GM12878 (cell line): Measurements from ENCODE around the gene GTF3A. TPM values are rescaled to one million over a fixed set of nuclear protein-coding genes. Genes with fewer than 3 reads are reported as not detected.

Source experiments
- ATAC-seq: fragments of 200-7000 bp; cut with Tn5 transposase; 3 replicates; pipeline ENCODE4 v1.9.1; 2020; ENCODE audit warnings: mild to moderate bottlenecking, moderate library complexity
- BruUV-seq: library from RNA; stranded (reverse); fragments of 400-500 nt; replicated peaks from 2 replicates; lab custom pipeline; 2021; lab: Mats Ljungman, UMichigan
- CTCF ChIA-PET: fragments of 300-600 bp; sonication (Branson Sonifier 250); formaldehyde crosslinking; extraction: SDS; loops from one replicate; lab custom pipeline; 2021; ENCODE audit warnings: inconsistent platforms; lab: Yijun Ruan, JAX
- POLR2A ChIA-PET: fragments of 350-600 bp; formaldehyde crosslinking; extraction: SDS; loops from one replicate; lab custom pipeline; 2021; ENCODE audit warnings: inconsistent platforms; lab: Charles Lee
- RAD21 ChIA-PET: fragments of 300-600 bp; sonication (Branson Sonifier 250); formaldehyde crosslinking; loops from one replicate; lab custom pipeline; 2023; ENCODE audit warnings: antibody characterized with exemption; ENCODE audit not compliant: unreplicated experiment; lab: Charles Lee
- SMC1A ChIA-PET: fragments of 300-600 bp; sonication (Branson Sonifier 250); formaldehyde crosslinking; loops from one replicate; lab custom pipeline; 2023; ENCODE audit not compliant: unreplicated experiment, uncharacterized antibody; lab: Charles Lee
- DNase-seq: peaks from one replicate; pipeline ENCODE4 v3.0.0-alpha.2; 2011; ENCODE audit warnings: low read depth, low spot score
- FAIRE-seq: peaks from 3 replicates; lab custom pipeline; 2011; peaks lifted over from hg19 to GRCh38; lab: Jason Lieb, UNC
- H2AFZ ChIP-seq: 2 replicates; pipeline ENCODE4 v1.6.0; 2011; ENCODE audit warnings: low read depth, low read length, control low read depth; ENCODE audit not compliant: control insufficient read depth
- H3K27ac ChIP-seq: 2 replicates; pipeline ENCODE4 v1.5.1; 2011; ENCODE audit warnings: control low read depth; ENCODE audit not compliant: control insufficient read depth, insufficient read depth
- H3K27me3 ChIP-seq, 2 experiments: replicated peaks in 1 of 2; 2 replicates each; pipeline versions ENCODE4 v1.6.0 to v1.6.1; 2011; ENCODE audit warnings: low read length in 1 of 2; ENCODE audit not compliant: control insufficient read depth in 2 of 2, insufficient read depth in 2 of 2
- H3K36me3 ChIP-seq, 2 experiments: 2 replicates each; pipeline ENCODE4 v1.5.1; 2011; ENCODE audit warnings: low read length in 1 of 2; ENCODE audit not compliant: control insufficient read depth in 2 of 2, insufficient read depth in 2 of 2
- H3K4me1 ChIP-seq: 2 replicates; pipeline ENCODE4 v1.6.1; 2011; ENCODE audit warnings: mild to moderate bottlenecking, low read length, moderate library complexity, mixed read lengths; ENCODE audit not compliant: control insufficient read depth, insufficient read depth
- H3K4me2 ChIP-seq: 2 replicates; pipeline ENCODE4 v1.6.0; 2011; ENCODE audit warnings: control low read depth; ENCODE audit not compliant: control insufficient read depth, insufficient read depth
- H3K4me3 ChIP-seq: fragments of 200-600 bp; sonication (generic); 2 replicates; pipeline ENCODE4 v1.5.1; 2016
- H3K79me2 ChIP-seq: 2 replicates; pipeline ENCODE4 v1.6.0; 2011; ENCODE audit warnings: low read length; ENCODE audit not compliant: control insufficient read depth, insufficient read depth
- H3K9ac ChIP-seq: 2 replicates; pipeline ENCODE4 v1.8.0; 2011; ENCODE audit warnings: low read length, control low read depth, mixed read lengths; ENCODE audit not compliant: control insufficient read depth, insufficient read depth
- H3K9me3 ChIP-seq: replicated peaks from 3 replicates; pipeline ENCODE4 v1.5.1; 2011; ENCODE audit warnings: mild to moderate bottlenecking, low read length; ENCODE audit not compliant: control insufficient read depth, insufficient read depth
- H4K20me1 ChIP-seq: 2 replicates; pipeline ENCODE4 v1.6.0; 2011; ENCODE audit not compliant: control insufficient read depth, insufficient read depth
- ETV6 ChIP-seq, 2 experiments: fragments of 450-650 bp in 1 of 2; IDR thresholded peaks in 1 of 2; conservative IDR thresholded peaks in 1 of 2; 2 replicates each; pipeline ENCODE4 v1.6.1; 2014; ENCODE audit warnings: antibody characterized with exemption in 1 of 2, borderline replicate concordance in 1 of 2, low read depth in 1 of 2, mild to moderate bottlenecking in 1 of 2, moderate library complexity in 1 of 2
- JUND ChIP-seq: IDR thresholded peaks from 2 replicates; pipeline ENCODE4 v1.6.1; 2012; ENCODE audit warnings: low read depth, mild to moderate bottlenecking, low read length, improper control_type of control experiment, moderate library complexity
- NFIC ChIP-seq: IDR thresholded peaks from 2 replicates; pipeline ENCODE4 v1.6.1; 2012; ENCODE audit warnings: low read depth, mild to moderate bottlenecking, inconsistent platforms, low read length, moderate library complexity
- RELA ChIP-seq: fragments of 450-650 bp; IDR thresholded peaks from 2 replicates; pipeline ENCODE4 v1.8.0; 2014; ENCODE audit warnings: borderline replicate concordance; ENCODE audit not compliant: partially characterized antibody
- SPI1 ChIP-seq: IDR thresholded peaks from 2 replicates; pipeline ENCODE4 v1.6.1; 2011; ENCODE audit warnings: low read depth, mild to moderate bottlenecking, low read length, moderate library complexity, borderline replicate concordance; ENCODE audit not compliant: insufficient read depth
- ZBED1 ChIP-seq: IDR thresholded peaks from 2 replicates; pipeline ENCODE4 v1.6.1; 2016; ENCODE audit warnings: borderline replicate concordance
- WGBS: methylation state at CpG from one replicate; pipeline ENCODE4 v1.1.6; 2016; ENCODE audit warnings: low lambda C conversion rate; ENCODE audit not compliant: insufficient replicate concordance, insufficient coverage; ENCODE audit errors: missing lambda C conversion rate; 5-methylcytosine and 5-hydroxymethylcytosine counted together
- in situ Hi-C: fragments of 300-500 bp; cut with MboI; formaldehyde crosslinking; loops from 9 replicates; pipeline ENCODE4 v1.14.3; 2018; ENCODE audit warnings: mixed read lengths
- intact Hi-C: fragments of 100-400 bp; cut with micrococcal nuclease; formaldehyde crosslinking; loops from one replicate; pipeline ENCODE4 v1.14.2; 2022; ENCODE audit not compliant: unreplicated experiment
- polyA plus RNA-seq, 11 experiments: library from polyadenylated mRNA; depleted of rRNA in 4 of 11; unstranded in 6 of 11; stranded (reverse) in 5 of 11; fragments of >200 nt; fragmentation: Nextera tagmentation in 4 of 11; fragmentation: Illumina TruSeq in 1 of 11; extraction: Ambion mirVana in 4 of 11; extraction: Trizol in 1 of 11; gene quantifications; 1 replicate in 1 of 11; 2 replicates in 10 of 11; pipeline versions ENCODE4 v1.2.1 to v1.2.3, GENCODE V29; 2011 to 2016; ENCODE audit warnings: inconsistent platforms in 2 of 11, missing spikeins in 2 of 11, low read depth in 1 of 11
- total RNA-seq, 4 experiments: library from RNA; depleted of rRNA in 3 of 4; stranded (reverse); fragments of >200 nt in 3 of 4; fragmentation: Illumina TruSeq in 1 of 4; extraction: Trizol in 1 of 4; gene quantifications; 2 replicates each; pipeline versions ENCODE4 v1.2.1 to v1.2.3, GENCODE V29; 2013 to 2021

The GTF3A gene
- total and polyA plus RNA-seq, 10 of the 15 experiments (the other 5 are each of a cell fraction or from before 2014, with no cell fraction given) = 74.2 to 524 (median 216) TPM

DNA sequence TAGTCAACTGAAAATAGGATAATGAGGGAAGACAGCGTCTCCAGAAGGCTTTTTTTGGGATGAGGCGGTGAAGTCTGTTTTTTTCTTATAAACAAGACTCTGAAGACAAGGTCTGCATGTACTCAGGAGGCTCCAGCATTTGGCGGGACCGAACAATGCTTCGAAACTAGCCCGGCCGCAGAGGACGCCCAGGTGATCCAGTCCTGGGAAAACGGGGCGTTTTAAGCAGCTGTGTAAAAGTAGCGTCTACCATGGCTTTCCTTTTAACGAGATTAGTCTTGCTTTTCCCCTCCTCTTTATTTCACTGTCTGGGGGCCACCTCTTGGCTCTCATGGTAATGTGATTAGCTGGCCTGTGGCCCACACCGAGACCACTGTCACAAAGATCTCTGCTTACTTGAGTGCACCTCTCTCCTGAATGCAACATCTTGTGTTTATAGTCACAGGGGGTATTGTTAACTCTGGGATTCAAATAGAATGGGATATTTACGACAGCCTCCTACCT is 29.4 kb upstream of the GTF3A start:
- Histone ChIP-seq H2AFZ (no peak overlapping the region), H3K4me2 (no peak overlapping the region), H3K9ac (no peak overlapping the region), H3K36me3 (no peaks in the 10 kb centered on the region), H3K9me3 (no peaks in the 10 kb centered on the region), H3K4me3 (no peak overlapping the region), H4K20me1 (no peaks in the 10 kb centered on the region), H3K4me1 (no peaks in the 10 kb centered on the region), H3K27me3 (no peaks in the 10 kb centered on the region), H3K79me2 (no peaks in the 10 kb centered on the region), H3K27ac (no peak overlapping the region)
- ChIA-PET POLR2A (no interaction called here), RAD21 (interaction anchor here (0.6 kb wide), 1 partner anchor 431 kb away, joined by 3 read pairs; no protein-coding TSS in a partner anchor), SMC1A (interaction anchor here (0.9 kb wide), 1 partner anchor 435 kb away, joined by 3 read pairs; no protein-coding TSS in a partner anchor), CTCF (interaction anchor here (1.2 to 1.4 kb wide), 2 partner anchors 33 to 431 kb away, joined by 4 read pairs; no protein-coding TSS in a partner anchor)
- no TSS peak for BruUV-seq
- TF ChIP-seq RELA = no peak
- no peak for TF ChIP-seq JUND
- FAIRE-seq (no peak), DNase-seq (no peak), ATAC-seq (no peak)
- 61% methylated on average over 14 of the region's 14 CpGs for WGBS
- in situ Hi-C loops = no loop called here
- intact Hi-C loops = no loop called here

DNA sequence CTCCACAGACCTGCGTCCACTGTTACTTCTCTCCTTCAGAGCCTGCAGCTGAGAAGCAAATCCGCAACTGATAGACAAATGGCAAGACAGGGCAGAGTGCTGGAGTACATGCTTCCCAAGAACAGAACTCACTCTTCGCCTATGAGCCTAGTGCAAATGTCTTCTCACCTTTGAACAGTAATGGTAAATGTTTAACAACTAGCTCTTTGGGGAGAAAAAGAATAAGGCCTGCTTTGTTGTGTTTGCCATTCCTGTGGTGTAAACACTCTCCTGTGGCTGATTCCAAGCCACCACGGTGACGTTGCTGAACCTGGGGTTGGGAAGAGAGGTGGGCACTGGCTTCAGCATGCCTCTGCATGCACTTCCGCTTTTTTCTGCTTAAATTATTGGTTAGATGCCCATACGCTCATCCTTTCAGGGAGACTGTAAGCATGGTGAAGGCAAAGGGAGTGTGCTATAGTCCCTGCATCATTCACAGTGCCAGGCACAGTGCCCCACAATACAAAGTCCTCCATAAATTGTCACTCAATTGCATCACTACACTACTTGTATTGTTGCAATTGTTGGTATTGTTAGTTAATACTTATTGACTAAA is 28.1 kb upstream of the GTF3A start:
- Histone ChIP-seq H3K9me3 (no peaks in the 10 kb centered on the region; the same call in 2 of the 3 replicates), H3K36me3 (no peaks in the 10 kb centered on the region), H2AFZ (no peak overlapping the region), H3K4me2 (no peak overlapping the region), H3K4me1 (no peaks in the 10 kb centered on the region), H3K27me3 (no peaks in the 10 kb centered on the region), H4K20me1 (no peaks in the 10 kb centered on the region), H3K9ac (no peak overlapping the region), H3K79me2 (no peaks in the 10 kb centered on the region), H3K4me3 (no peak overlapping the region), H3K27ac (no peak overlapping the region)
- intact Hi-C loops (no loop called here), in situ Hi-C loops (no loop called here)
- CTCF ChIA-PET = interaction anchor here (1.1 to 1.6 kb wide), 2 partner anchors 9 to 430 kb away, joined by 4 read pairs; no protein-coding TSS in a partner anchor
- SMC1A ChIA-PET = interaction anchor here (0.6 to 0.9 kb wide), 2 partner anchors 425 to 426 kb away, joined by 3 to 4 read pairs; no protein-coding TSS in a partner anchor
- DNase-seq (no peak), FAIRE-seq (no peak), ATAC-seq (no peak)
- BruUV-seq = no TSS peak
- POLR2A ChIA-PET = no interaction called here
- RAD21 ChIA-PET = no interaction called here
- 37% methylated on average over 7 of the region's 7 CpGs for WGBS
- TF ChIP-seq ETV6 (conservative IDR thresholded peaks at IDR 0.05 in 1 of 2, IDR thresholded peaks at IDR 0.05 in 1 of 2; ENCODE audit: borderline replicate concordance in 1 of 2, low read depth in 1 of 2) (no peak), ZBED1 (no peak), NFIC (no peak), SPI1 (peak; percentile 41)
